Suprapubic skin (tissue), 4 donors: ENCODE data around the gene C1orf74. TPM values are rescaled to one million over a fixed set of nuclear protein-coding genes. Genes with fewer than 3 reads are reported as not detected.

Source experiments
- DNase-seq, 2 donors: peaks; one replicate each; pipeline ENCODE4 v3.0.0-alpha.2; 2019; ENCODE audit warnings: low spot score in 2 of 2
- H3K27ac ChIP-seq: fragments of 200-600 bp; sonication (generic); one replicate; pipeline ENCODE4 v1.5.1; 2019
- H3K27me3 ChIP-seq: fragments of 200-600 bp; sonication (generic); one replicate; pipeline ENCODE4 v1.5.1; 2019
- H3K36me3 ChIP-seq: fragments of 200-600 bp; sonication (generic); one replicate; pipeline ENCODE4 v1.5.1; 2019
- H3K4me1 ChIP-seq: fragments of 200-600 bp; sonication (generic); one replicate; pipeline ENCODE4 v1.5.1; 2019
- H3K4me3 ChIP-seq: fragments of 200-600 bp; sonication (generic); one replicate; pipeline ENCODE4 v1.5.1; 2019; ENCODE audit warnings: mild to moderate bottlenecking
- H3K9me3 ChIP-seq: fragments of 200-600 bp; sonication (generic); one replicate; pipeline ENCODE4 v1.5.1; 2019
- CTCF ChIP-seq, 2 donors: fragments of 200-600 bp in 1 of 2; fragments of 450-650 bp in 1 of 2; sonication (generic) in 1 of 2; IDR thresholded peaks; one replicate each; pipeline ENCODE4 v1.5.1; 2016 to 2019; ENCODE audit warnings: antibody characterized with exemption in 2 of 2, mild to moderate bottlenecking in 1 of 2, moderate library complexity in 1 of 2
- EP300 ChIP-seq: sonication (generic); formaldehyde crosslinking; IDR thresholded peaks from one replicate; pipeline ENCODE4 v1.6.1; 2017; ENCODE audit warnings: antibody characterized with exemption
- POLR2A ChIP-seq, 2 donors: fragments of 450-650 bp; IDR thresholded peaks; one replicate each; pipeline ENCODE4 v1.6.1; 2017; ENCODE audit warnings: antibody characterized with exemption in 2 of 2, mild to moderate bottlenecking in 2 of 2, moderate library complexity in 2 of 2
- POLR2AphosphoS5 ChIP-seq, 3 donors: sonication (generic); formaldehyde crosslinking; IDR thresholded peaks; one replicate each; pipeline ENCODE4 v1.6.1; 2017; ENCODE audit warnings: antibody characterized with exemption in 3 of 3
- WGBS: methylation state at CpG from one replicate; pipeline ENCODE4 v1.1.5; 2018; 5-methylcytosine and 5-hydroxymethylcytosine counted together
- total RNA-seq, 4 donors: library from RNA; depleted of rRNA; stranded (reverse); fragments of >200 nt; gene quantifications; one replicate each; pipeline ENCODE4 v1.1.0, GENCODE V29; 2016

The C1orf74 gene
- total RNA-seq, 4 donors from 2014 or later = 10.1 to 18.1 (median 15.1) TPM

- no peak for DNase-seq
- no peak overlapping the region for H3K27ac ChIP-seq
- peaks cover 6% of the 10 kb centered on the region for H3K27me3 ChIP-seq
- peaks cover 38% of the 10 kb centered on the region for H3K36me3 ChIP-seq
- H3K9me3 ChIP-seq = no peaks in the 10 kb centered on the region
- peaks cover 24% of the 10 kb centered on the region for H3K4me1 ChIP-seq
- TF ChIP-seq POLR2AphosphoS5 (IDR thresholded peaks at IDR 0.05) (no peak), CTCF (IDR thresholded peaks at IDR 0.05) (no peak), EP300 (no peak), POLR2A (IDR thresholded peaks at IDR 0.05) (no peak)
- WGBS = 48% methylated on average over 1 of the region's 1 CpG
- H3K4me3 ChIP-seq = no peak overlapping the region
Observed at GRCh38 chr1:209791920-209792319, 7.6 kb upstream of the C1orf74 start.

GRCh38 chr1:209790286-209791193 lies 6.2 kb upstream of the C1orf74 start:
- H3K36me3 ChIP-seq = peaks cover 38% of the 10 kb centered on the region
- no peak overlapping the region for H3K4me3 ChIP-seq
- peaks cover 38% of the 10 kb centered on the region for H3K4me1 ChIP-seq
- peaks cover 6% of the 10 kb centered on the region for H3K27me3 ChIP-seq
- TF ChIP-seq CTCF (IDR thresholded peaks at IDR 0.05) (no peak), POLR2AphosphoS5 (IDR thresholded peaks at IDR 0.05) (no peak), EP300 (no peak), POLR2A (IDR thresholded peaks at IDR 0.05) (no peak)
- DNase-seq = no peak
- 93% methylated on average over 8 of the region's 10 CpGs for WGBS
- no peaks in the 10 kb centered on the region for H3K9me3 ChIP-seq
- H3K27ac ChIP-seq = no peak overlapping the region

- H3K27ac ChIP-seq = peak overlapping the region; percentile 75
- TF ChIP-seq CTCF (IDR thresholded peaks at IDR 0.05) = no peak
- no peak for TF ChIP-seq EP300
- TF ChIP-seq POLR2AphosphoS5 (IDR thresholded peaks at IDR 0.05) = no peak
- TF ChIP-seq POLR2A (IDR thresholded peaks at IDR 0.05) = no peak
- WGBS = 88% methylated on average over 1 of the region's 1 CpG
- H3K36me3 ChIP-seq = peaks cover 28% of the 10 kb centered on the region
- H3K4me3 ChIP-seq = no peak overlapping the region
- no peaks in the 10 kb centered on the region for H3K9me3 ChIP-seq
- peaks cover 48% of the 10 kb centered on the region for H3K4me1 ChIP-seq
- DNase-seq = no peak
- peaks cover 6% of the 10 kb centered on the region for H3K27me3 ChIP-seq
Observed at GRCh38 chr1:209789245-209789644, 4.9 kb upstream of the C1orf74 start.

GRCh38 chr1:209787551-209787950 lies 3.2 kb upstream of the C1orf74 start:
- no peak overlapping the region for H3K4me3 ChIP-seq

More at GRCh38 chr1:209787551-209787950, 3.2 kb upstream of the C1orf74 start:
- H3K27me3 ChIP-seq = peaks cover 6% of the 10 kb centered on the region
- peaks cover 22% of the 10 kb centered on the region for H3K36me3 ChIP-seq
- peaks cover 61% of the 10 kb centered on the region for H3K4me1 ChIP-seq
- no peak for TF ChIP-seq CTCF (IDR thresholded peaks at IDR 0.05)
- peak in 1 of 3 donors; percentile 29 for TF ChIP-seq POLR2AphosphoS5 (IDR thresholded peaks at IDR 0.05)
- 28% methylated on average over 2 of the region's 2 CpGs for WGBS
- no peaks in the 10 kb centered on the region for H3K9me3 ChIP-seq
- no peak for DNase-seq
- peak overlapping the region; percentile 75 for H3K27ac ChIP-seq
